T-helper 22 cell (primary cell): ENCODE data around the gene CENPX.
"Not testable (repeated sequence)": the region's sequence is repeated elsewhere in the genome, so short reads cannot be mapped to it uniquely, and the experiment has no call there.

Source experiments
- DNase-seq: peaks from one replicate; pipeline ENCODE4 v3.0.0-alpha.2; 2020; ENCODE audit warnings: low read depth

CENPX gene

DNA sequence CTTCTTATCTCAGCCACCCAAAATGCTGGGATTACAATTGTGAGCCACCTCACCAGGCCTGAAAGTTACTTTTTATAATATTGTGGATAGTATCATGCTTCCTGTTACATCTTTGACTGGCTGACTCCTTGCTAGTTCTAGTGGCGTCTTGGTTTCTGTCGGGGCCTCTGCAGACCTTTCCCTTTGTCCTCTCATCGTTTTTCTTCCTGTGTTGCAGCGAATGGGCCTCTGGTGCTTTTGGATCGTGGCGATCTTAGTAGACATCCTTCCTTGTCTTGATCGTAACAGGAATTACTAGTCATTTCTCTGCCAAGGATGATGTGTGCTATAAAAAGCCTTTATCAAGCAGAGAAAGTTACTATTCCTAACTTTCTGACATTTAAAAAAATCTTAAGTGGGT, 24.5 kb downstream of the CENPX start:
- no peak for DNase-seq

DNA sequence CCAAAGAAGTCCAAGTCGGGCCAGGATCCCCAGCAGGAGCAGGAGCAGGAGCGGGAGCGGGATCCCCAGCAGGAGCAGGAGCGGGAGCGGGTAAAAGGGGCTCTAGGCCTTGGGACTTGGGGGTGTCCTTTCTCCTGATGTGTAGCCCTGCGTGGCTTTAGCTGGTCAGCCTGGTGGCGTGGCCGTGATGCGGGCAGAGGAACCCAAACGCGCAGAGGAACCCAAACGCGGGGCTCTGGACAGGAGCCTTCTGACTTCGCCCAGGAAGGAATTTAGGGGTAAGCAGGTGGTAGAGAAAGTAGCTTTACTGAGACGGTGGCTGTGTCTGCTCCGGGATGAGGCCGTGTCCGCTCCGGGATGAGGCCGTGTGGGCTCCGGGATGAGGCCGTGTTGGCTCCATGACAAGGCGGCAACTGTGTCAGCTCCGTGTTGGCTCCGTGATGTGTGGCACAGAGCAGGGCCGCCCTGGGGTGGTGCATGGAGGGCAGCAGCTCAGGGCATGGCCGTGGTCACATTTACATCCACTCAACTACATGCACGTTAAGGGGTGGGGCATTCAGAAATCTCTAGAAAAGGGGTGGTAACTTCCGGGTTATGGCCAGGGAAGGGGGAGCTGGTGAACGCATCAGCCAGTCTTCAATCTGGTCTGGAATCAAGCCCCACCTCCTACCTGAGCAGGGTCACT, 25.8 kb downstream of the CENPX start:
- DNase-seq = no peak

DNA sequence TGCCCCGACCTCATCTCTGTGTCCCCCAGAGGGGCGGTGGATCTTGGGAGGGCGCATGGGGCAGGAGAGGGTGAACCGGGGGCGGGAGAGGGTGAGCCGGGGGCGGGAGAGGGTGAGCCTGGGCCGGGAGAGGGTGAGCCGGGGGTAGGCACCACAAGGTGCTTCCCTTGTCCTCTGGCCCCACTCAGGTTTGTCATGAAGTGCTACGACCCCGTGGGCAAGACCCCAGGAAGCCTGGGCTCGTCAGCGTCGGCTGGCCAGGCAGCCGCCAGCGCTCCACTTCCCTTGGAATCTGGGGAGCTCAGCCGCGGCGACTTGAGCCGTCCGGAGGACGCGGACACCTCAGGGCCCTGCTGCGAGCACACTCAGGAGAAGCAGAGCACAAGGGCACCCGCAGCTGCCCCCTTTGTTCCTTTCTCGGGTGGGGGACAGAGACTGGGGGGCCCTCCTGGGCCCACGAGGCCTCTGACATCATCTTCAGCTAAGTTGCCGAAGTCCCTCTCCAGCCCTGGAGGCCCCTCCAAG, 26.4 kb downstream of the CENPX start:
- DNase-seq = no peak

DNA sequence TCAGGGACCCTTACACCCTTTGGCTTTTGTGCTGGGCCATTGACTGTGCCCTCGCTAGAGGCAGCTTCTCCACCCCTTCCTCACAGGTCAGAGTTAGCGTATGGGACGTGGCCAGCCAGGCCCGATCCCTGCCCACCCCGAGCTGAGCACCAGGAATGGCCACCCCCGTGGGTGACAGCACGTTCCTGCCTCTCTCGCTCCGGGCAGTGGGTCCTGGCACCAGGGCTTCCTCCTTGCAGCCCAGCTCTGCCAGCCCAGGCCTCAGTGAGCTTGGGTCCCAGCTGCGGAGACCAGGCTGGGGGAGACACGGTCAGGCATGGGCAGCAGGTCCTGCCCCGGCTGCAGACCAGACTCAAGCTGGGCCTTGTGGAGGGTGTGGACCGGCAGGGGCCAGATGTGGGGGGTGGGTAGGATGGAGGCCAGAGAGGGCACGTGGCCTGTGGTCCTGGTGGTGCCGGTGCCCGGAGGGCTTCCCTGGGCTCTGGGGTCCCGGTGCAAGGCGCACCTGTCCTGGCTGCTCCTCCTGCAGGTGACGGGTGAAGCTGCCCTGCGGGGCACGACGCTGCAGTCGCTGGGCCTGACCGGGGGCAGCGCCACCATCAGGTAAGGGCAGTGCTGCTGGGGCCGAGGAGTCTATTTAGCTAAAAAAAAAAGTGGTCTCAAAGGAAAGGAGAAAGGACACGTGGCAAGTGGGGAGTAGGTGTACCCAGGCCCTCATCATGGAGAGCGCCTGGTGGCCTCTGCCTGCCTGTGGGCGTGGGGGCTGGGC, 27.0 kb downstream of the CENPX start:
- no peak for DNase-seq

DNA sequence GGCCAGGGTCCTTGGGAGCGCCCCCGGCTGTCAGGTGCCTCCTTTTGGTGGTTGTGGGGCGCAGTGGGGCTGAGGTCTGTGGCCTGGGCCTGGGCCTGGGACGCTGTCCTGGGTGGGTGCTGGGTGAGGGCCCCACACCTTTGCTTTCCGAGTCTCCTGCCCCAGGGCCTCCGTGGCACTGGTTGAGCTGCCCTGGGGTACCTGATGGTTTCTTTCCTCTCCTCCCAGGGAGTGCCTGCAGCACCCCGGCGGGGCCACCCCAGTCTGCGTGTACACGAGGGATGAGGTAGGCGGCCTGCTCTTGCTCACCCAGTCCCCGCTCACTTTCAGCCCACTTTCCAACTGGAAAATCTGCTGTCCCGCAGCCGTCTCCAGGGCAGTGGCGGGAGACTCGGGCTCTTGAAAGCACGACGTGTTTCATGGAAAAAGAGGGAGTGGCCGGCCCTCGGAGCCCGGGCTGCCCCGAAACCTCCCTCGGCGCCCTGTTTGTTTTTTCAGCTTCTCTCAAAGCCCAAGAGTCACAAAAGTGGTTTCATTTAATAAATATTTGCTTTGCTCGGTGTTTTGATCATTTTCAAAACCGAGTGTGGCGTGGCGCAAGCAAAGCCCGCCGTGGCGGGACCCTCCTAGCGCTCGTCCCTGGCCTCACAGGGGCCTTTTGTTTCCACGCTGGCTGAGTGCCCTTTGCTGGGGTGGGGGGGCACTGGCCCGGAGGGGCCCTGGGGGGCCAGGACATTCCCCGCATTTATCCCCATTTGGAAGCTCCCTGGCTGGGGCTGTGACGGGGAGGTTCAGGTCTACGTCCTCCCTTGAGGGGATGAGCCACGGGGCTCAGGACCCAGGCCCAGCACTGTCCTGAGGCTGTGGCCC, 27.9 kb downstream of the CENPX start:
- DNase-seq = no peak

DNA sequence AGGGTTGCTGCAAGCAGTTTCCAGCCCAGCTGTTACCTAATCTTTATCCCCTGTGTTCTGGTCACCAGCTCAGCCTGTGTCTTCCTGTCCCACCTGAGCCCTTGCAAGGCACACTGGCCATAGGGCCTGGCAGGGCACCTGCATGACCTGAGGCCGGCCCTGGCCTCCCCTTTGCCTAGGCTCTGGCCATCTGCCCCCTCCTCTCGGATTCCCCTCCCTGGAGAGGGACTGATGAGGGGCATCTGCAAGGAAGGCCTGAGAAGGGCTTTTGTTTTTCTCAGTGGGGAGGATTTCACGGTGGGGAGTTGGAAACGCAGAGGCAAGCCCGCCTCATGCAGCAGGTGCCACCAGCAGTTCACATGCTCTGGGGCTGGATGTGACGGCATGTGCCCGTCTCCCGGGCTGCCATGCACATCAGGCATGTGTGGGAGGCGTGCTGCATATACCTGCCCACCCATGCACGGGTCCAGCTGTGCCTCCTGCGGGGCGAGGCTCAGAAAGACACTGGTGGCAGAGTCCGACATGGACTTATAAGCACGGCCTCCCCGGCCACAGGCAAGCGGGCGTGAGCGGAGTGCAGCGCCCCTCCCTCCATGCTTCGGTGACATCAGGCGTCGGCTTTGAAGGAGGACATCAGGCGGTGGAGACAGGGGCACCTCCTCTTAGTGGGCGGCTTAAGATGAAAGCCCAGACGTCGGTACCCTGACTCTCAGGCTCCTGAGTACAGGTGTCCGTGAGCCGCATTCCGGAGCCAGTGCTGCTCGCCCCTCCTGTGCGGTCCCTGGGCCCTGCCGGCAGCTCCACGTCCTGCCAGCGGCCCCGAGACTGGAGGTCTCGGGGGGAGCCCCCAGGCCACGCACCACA, 28.7 kb downstream of the CENPX start:
- DNase-seq = no peak

DNA sequence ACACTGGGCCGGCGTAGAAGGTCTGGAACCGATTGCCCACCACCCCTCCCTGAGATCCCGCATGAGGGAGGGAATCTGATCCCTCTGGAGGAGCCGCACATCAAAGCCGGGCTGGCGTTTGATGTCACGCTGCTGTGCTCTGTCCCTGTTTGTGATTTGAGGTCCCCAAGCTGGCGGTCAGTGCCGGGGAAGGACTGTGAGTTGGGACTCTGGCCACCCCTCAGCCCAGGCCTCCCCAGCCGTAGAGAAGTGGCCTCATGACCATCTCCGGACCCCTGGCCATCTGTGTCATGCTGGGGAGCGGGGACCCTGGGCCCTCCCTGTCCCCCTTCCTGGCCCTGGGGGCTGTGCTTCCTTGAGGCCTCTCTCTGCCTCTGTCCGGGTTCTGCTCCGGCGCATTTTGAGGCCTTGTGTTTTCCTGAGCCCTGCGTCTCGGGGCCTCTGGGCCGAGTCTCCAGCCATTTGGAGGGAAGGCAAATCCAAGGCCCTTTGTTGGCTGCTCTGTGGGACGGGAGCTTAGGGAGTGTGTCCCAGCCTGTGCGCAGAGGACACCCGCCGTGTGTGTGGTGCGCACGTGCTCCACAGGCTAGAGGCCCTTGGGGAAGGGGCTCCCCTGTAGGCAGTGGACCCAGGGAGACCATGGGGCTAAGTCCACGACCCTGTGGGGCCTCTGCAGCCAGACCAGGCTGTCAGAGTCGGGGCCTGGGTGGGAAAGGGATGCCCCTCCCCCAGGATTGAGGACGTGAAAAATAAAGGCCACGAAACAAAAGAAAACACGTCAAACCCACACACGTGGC, 30.2 kb downstream of the CENPX start:
- no peak for DNase-seq

DNA sequence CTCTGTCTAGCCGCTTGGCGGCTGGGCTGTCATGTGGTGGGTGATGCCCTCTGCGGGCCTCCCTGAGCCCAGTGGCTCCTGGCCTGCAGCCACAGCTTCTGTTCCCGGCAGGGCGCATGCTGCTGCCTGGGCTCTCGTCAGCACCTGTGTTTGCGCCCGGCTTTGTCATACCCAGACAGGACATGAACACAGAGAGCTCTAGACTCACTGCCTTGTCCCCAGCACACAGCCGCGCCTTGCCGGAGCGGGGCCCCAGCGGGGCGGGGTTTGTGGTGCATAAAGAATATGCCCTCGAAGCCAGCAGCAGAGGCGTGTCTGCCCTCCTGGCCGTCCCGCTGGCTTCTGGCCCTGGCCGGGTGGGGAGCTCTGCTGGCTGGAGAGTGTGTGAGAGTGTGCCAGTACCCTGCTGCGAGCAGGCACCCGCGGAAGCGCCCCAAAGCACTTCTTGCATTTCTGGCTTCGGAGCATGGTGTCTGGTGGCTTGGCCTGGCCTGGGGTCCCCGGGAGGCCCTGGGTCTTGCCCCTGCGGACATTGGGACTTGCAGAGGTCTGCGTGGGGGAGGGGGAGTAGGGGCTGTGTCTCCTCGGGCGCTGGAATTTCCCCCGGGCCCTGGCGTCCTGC, 30.9 kb downstream of the CENPX start:
- DNase-seq = no peak

DNA sequence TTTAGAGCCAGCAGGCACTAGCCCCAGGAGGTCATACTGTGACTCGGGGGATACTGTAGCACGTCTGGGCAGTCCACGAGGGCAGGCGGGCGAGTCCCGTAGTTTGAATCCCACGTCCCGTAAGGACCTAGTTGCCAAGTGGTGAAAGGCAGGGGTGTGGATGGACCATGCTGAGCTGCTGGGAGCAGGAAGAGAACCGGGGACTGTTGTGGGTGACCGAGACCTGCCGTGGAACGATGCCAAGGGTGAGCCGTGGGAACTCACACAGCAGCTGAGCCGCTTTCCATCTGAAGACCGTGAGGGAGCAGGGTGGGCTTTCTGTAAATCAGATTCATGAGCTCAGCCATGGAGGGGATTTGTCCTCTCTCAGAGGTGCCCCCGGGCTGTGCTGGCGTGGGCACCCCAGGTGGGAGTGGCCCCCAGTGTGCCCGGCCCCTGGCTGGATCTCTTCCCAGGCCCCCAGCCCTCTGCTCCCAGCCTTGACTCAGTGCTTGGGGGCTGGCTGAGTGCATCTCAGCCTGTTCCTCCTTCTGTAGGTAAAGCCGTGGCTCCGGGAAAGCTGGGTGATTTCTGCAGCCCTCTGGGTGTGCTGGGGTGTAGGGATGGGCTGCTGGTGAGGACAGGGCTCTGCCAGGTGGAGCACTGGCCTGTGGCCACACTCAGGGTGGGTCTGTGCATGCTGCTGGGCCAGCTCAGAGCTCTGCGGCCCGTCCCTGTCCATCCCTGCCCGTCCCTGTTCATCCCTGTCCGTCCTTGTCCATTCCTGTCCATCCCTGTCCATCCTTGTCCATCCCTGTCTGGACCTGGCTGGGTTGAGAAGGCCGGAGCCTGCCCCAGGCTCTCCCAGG, 31.6 kb downstream of the CENPX start:
- DNase-seq = no peak

DNA sequence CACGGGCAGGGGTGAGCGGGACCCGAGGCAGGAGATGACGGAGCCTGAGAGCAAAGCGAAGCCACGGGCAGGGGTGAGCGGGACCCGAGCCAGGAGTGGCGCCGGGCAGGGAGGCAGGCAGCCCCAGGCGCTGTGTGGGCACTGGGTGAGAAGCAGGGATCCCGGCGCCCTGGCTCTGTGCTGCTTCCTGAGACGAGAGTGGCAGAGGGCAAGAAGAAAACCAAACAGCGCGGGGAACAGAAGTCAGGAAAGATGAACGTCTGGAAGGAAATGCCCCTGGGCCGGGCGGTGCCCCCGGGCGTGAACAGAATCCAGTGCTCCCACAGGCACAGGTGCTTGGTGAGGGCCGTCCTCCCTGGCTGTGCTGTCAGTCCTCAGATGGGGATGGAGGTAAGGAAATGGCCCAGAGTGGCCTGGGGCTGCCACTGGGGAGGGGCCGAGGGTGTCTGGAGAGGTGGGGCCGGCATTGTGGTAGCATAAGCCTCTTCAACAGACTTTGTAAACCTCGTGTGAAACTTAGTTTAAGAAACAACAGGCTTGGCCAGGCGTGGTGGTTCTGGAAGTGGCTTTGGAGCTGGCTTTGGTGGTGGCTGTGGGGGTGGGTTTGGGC, 35.4 kb downstream of the CENPX start:
- DNase-seq = no peak

DNA sequence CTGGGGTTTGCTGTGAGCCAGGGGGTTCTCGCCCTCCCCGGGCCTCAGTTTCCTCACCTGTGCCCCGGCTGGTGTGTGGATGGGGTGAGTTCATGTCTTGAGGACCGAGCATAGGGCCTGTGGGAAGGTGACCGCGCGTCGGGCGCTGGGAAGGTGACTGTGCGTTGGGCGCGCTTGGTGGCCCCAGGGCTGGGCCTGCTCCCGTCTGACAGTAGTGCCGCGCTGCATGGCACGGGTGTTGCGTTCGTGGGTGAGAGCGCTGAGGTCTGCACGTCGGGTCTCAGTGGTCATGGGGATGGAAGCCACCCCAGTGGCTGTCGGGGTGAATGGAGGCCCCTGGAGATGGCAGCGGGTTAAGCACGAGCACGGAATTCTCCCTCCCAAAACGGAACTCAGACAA, 36.1 kb downstream of the CENPX start:
- DNase-seq = no peak

DNA sequence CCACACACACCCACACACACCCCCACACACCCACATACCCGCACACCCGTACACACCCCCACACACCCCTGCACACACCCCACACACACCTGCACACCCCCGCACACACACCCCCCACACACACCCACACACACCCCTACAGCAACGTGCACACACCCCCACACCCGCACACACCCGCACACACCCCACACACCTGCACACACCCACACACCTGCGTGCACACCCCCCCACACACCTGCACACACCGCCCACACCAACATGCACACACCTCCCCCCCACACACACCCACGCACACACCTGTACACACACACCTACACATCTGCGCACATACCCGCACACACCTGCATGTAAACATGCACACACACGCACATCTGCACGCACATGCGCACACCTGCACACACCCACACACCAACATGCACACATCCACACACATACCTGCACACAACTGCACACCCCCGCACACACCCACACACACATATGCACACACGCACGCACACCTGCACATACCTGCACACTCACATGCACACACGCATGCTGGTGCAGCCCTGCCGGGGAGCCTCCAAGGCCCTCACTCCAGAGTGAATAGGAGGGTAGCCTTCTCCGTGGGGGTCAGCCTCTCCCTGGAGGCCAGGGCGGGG, 37.8 kb downstream of the CENPX start:
- DNase-seq = no peak

DNA sequence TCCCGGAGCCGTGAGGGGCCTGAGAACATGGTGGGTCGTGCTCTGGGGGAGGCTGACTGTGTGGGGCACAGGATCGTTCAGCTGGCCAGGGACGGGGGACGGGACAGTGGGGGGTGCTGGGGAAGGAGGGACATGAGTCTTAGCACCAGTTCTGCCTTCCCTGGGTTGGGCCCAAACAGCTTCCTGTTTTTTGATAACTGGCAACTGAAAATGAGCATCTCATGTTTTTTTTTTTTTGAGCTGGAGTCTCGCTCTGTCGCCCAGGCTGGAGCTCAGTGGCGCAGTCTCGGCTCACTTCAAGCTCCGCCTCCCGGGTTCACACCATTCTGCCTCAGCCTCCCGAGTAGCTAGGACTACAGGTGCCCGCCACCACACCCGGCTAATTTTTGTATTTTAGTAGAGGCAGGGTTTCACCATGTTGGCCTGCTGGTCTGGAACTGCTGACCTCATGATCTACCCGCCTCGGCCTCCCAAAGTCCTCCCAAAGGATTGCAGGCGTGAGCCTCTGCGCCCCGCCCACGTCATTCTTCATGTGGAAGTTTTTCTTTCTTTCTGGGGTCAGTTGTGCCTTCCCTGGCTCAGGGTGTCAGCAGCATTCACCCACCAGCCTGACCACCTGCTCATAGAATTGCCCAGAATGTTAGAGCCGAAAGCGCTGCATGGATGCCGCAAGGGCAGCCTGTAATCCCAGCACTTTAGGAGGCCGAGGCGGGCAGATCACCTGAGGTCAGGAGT, 38.9 kb downstream of the CENPX start:
- DNase-seq = no peak

DNA sequence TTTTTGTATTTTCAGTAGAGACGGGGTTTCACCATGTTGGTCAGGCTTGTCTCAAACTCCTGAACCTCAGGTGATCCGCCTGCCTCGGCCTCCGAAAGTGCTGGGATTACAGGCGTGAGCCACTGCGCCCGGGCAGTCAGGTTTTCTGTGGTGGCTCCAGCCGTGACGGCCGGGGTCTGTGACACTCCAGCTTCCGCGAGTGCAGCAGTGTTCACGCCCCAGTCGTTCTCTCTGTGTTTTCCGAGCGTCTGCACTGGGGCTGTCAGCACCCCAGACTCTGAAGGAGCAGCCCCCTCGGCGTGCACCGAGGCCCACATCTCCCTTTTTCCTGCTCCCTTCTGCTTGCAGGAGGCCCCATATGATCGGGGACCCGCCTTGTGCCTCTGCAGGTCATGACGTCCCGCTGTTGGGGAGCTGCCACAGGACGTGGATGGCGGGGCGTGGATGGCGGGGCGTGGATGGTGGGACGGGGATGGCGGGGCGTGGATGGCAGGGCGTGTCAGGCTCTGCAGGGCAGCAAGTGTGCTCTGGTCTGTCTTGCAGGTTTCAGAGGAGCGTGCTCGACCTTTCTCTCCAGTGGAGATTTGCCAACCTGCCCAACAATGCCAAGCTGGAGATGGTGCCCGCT, 39.6 kb downstream of the CENPX start:
- DNase-seq = no peak

DNA sequence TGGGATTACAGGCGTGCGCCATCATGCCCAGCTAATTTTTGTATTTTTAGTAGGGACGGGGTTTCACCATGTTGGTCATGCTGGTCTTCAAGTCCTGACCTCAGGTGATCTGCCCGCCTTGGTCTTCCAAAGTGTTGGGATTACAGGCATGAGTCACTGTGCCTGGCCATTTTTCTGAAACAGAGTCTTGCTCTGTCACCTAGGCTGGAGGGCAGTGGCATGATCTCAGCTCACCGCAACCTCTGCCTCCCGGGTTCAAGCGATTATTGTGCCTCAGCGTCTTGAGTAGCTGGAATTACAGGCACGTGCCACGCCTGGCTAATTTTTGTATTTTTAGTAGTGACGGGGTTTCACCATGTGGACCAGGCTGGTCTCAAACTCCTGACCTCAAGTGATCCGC, 41.2 kb downstream of the CENPX start:
- not testable (repeated sequence) for DNase-seq

DNA sequence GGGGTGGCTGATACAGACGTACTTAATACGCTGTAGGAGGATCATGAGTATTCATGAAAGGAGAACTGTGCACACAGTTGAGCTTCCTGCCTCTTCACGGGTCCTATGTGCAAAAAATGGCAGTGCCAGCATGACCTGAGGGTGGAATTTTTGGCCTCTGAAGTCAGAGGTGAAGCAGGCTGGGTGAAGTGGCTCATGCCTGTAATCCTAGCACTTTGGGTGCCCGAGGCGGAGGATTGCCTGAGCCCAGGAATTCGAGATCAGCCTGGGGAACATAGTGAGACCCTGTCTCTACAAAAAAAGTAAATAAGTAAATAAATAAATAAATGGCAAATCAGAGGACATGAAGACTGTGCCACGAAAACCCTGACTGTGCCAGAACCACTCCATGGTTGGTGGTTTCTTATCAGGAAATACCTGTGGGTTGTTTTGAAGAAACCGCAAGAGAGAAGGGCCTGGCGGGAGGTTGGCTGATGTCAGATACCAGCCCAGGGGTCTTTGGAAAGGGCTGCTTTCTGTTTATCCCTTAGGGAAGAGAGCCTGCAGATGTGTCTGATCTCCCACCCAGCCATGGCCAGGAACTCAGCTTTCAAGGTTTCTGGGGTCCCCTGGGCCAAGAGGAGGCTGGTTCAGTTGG, 41.9 kb downstream of the CENPX start:
- no peak for DNase-seq

DNA sequence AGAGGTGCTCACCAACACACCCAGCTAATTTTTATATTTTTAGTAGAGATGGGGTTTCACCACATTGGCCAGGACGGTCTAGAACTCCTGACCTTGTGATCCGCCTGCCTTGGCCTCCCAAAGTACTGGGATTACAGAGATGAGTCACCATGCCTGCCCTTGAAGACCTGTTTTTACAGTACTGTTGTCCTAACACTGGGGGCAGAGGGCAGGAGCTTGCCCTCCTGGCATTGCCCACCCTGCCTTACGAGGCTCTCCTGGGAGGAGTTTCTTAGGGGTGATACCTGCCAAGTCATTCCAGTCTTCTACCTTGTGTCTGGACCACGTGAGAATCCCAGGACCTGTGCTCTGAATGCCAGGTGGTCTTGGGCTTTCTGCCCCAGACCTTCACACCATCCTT, 42.6 kb downstream of the CENPX start:
- no peak for DNase-seq
